ENCODE data around the gene NOP58. TPM values are rescaled to one million over a fixed set of nuclear protein-coding genes. Genes with fewer than 3 reads are reported as not detected.

The NOP58 gene
- total and polyA plus RNA-seq, 2 of the 4 experiments (the other 2 are of a cell fraction) = 45.3 to 54.0 TPM

DNA sequence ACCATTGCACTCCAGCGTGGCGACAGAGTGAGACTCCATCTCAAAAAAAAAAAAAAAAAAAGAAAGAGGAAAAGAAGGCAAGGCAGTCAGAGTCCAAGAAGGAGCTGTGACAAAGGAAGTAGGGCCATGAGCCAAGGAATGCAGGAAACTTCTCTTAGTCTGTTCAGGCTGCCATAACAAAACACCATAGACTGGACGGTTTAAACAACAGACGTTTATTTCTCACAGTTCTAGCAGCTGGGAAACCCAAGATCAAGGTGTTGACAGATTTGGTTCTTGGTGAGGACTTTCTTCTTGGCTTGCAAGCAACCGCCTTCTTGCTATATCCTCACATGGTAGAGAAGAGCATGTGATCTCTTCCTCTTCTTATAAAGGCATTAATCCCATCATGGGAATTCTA is 14.1 kb upstream of the NOP58 start:
- H2BK120ac ChIP-seq (ENCODE audit: low read depth, low read length) = no peak overlapping the region
- no TSS peak for BruUV-seq (replicated peaks)
- H4K20me1 ChIP-seq (ENCODE audit: insufficient read depth, low read length) = no peaks in the 10 kb centered on the region
- H3K9me1 ChIP-seq (ENCODE audit: insufficient read depth, low read length) = no peaks in the 10 kb centered on the region
- no CpG with 5 or more reads among the region's 5 CpGs for WGBS, 2 experiments (ENCODE audit: extremely low coverage in 2 of 2, insufficient read length in 1 of 2)
- H2AK9ac ChIP-seq (replicated peaks; ENCODE audit: low read depth, low read length, poor library complexity) = no peak overlapping the region
- no peak overlapping the region for H3K18ac ChIP-seq (ENCODE audit: low read depth, low read length)
- in situ Hi-C loops (cut with MboI; ENCODE audit: low sequenced_read_pairs) (no loop called here), dilution Hi-C loops (cut with HindIII; ENCODE audit: low sequenced_read_pairs, unreplicated experiment) (no loop called here), intact Hi-C loops (cut with micrococcal nuclease) (no loop called here)
- no peak overlapping the region for H3K4ac ChIP-seq (ENCODE audit: low read depth, low read length)
- ATAC-seq (ENCODE audit: low read depth) (peak; percentile 46), DNase-seq (peak; percentile 31)
- H3K27ac ChIP-seq (ENCODE audit: insufficient read depth, low read length) = no peak overlapping the region
- peaks cover 1% of the 10 kb centered on the region; the same call in 1 of the 2 replicates for H3K9me3 ChIP-seq (ENCODE audit: control insufficient read depth, insufficient read depth, low read length)
- POLR2A ChIA-PET (ENCODE audit: unreplicated experiment) = interaction anchor here (0.6 kb wide), 1 partner anchor 10 kb away, joined by 3 read pairs; no protein-coding TSS in a partner anchor
- H3K4me2 ChIP-seq (ENCODE audit: low read depth, low read length) = no peak overlapping the region
- H3K9ac ChIP-seq (ENCODE audit: low read depth, low read length) = no peak overlapping the region
- H3K27me3 ChIP-seq (ENCODE audit: control insufficient read depth, insufficient read depth, low read length) = no peaks in the 10 kb centered on the region
- no peak overlapping the region for H2AFZ ChIP-seq (replicated peaks; ENCODE audit: low read length, poor library complexity)
- H2AK5ac ChIP-seq (ENCODE audit: low read depth, low read length) = no peak overlapping the region
- no peaks in the 10 kb centered on the region; the same call in 1 of the 2 replicates for H3K4me1 ChIP-seq (ENCODE audit: control insufficient read depth, insufficient read depth, low read length)
- H2BK15ac ChIP-seq (ENCODE audit: low read depth, low read length) = no peak overlapping the region
- H4K5ac ChIP-seq (ENCODE audit: low read depth, low read length) = no peak overlapping the region
- H3K14ac ChIP-seq (replicated peaks; ENCODE audit: low read depth, low read length) = no peak overlapping the region
- TF ChIP-seq BHLHE40 (IDR thresholded peaks at IDR 0.05; ENCODE audit: low read depth, low read length) = no peak
- no peak for TF ChIP-seq CHD1 (IDR thresholded peaks at IDR 0.05; ENCODE audit: low read depth, low read length)
- TF ChIP-seq MAZ (IDR thresholded peaks at IDR 0.05; ENCODE audit: borderline replicate concordance, low read depth, low read length) = no peak
- no peak for TF ChIP-seq MAFK (IDR thresholded peaks at IDR 0.05; ENCODE audit: low read depth, low read length)
- TF ChIP-seq, protein P1, sequence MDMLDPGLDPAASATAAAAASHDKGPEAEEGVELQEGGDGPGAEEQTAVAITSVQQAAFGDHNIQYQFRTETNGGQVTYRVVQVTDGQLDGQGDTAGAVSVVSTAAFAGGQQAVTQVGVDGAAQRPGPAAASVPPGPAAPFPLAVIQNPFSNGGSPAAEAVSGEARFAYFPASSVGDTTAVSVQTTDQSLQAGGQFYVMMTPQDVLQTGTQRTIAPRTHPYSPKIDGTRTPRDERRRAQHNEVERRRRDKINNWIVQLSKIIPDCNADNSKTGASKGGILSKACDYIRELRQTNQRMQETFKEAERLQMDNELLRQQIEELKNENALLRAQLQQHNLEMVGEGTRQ (IDR thresholded peaks at IDR 0.05; ENCODE audit: low read depth, low read length) = no peak
- no peak for TF ChIP-seq CEBPB (IDR thresholded peaks at IDR 0.05; ENCODE audit: low read depth, low read length)
- TF ChIP-seq, protein P2, sequence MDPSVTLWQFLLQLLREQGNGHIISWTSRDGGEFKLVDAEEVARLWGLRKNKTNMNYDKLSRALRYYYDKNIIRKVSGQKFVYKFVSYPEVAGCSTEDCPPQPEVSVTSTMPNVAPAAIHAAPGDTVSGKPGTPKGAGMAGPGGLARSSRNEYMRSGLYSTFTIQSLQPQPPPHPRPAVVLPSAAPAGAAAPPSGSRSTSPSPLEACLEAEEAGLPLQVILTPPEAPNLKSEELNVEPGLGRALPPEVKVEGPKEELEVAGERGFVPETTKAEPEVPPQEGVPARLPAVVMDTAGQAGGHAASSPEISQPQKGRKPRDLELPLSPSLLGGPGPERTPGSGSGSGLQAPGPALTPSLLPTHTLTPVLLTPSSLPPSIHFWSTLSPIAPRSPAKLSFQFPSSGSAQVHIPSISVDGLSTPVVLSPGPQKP (IDR thresholded peaks at IDR 0.05; ENCODE audit: borderline replicate concordance, low read depth, low read length) = no peak
- no peak overlapping the region for H3K23ac ChIP-seq (ENCODE audit: low read depth, low read length)
- H3K4me3 ChIP-seq (ENCODE audit: insufficient read depth, low read depth, low read length) = no peak overlapping the region
- H2BK20ac ChIP-seq (ENCODE audit: low read depth, low read length) = no peak overlapping the region
- H3K79me1 ChIP-seq (ENCODE audit: low read depth in 1 of 2, low read length in 2 of 2) = no peaks in the 10 kb centered on the region
- no peak overlapping the region for H4K8ac ChIP-seq (ENCODE audit: low read depth in 2 of 2, low read length in 2 of 2)
- CTCF ChIA-PET = interaction anchor here (0.6 kb wide), 1 partner anchor 20 kb away, joined by 4 read pairs; no protein-coding TSS in a partner anchor
- H4K91ac ChIP-seq (ENCODE audit: insufficient read depth, low read depth, low read length) = no peak overlapping the region
- H3K36me3 ChIP-seq (ENCODE audit: control insufficient read depth, insufficient read depth, low read length) = no peaks in the 10 kb centered on the region
- H3K56ac ChIP-seq (ENCODE audit: extremely low read depth, insufficient read depth, low read length) = no peak overlapping the region
- H2BK5ac ChIP-seq (ENCODE audit: low read depth, low read length, poor library complexity, severe bottlenecking) = no peak overlapping the region

Data from IMR-90 (cell line).